ENCODE results near the gene BEX3. TPM values are rescaled to one million over a fixed set of nuclear protein-coding genes. Genes with fewer than 3 reads are reported as not detected.

Gene BEX3
- total and polyA plus RNA-seq, 2 experiments from 2014 or later: 427 to 714 TPM

GRCh38 chrX:103397707-103398106 lies 21.4 kb downstream of the BEX3 start:
- H3K27me3 Mint-ChIP-seq (ENCODE audit: insufficient read depth, low read depth, poor library complexity): peaks cover 3% of the 10 kb centered on the region
- Histone ChIP-seq H3K4me1 (ENCODE audit: insufficient read depth) (no peaks in the 10 kb centered on the region), H3F3A (replicated peaks; ENCODE audit: low read depth) (no peaks in the 10 kb centered on the region), H2AFZ (no peak overlapping the region), H3K79me2 (replicated peaks; ENCODE audit: insufficient read depth) (no peaks in the 10 kb centered on the region), H3K4me3 (no peak overlapping the region), H3K36me3 (ENCODE audit: insufficient read depth) (no peaks in the 10 kb centered on the region), H3K27ac (ENCODE audit: low read depth) (no peak overlapping the region), H3K4me2 (no peak overlapping the region), H3K27me3 (ENCODE audit: insufficient read depth) (peaks cover 23% of the 10 kb centered on the region; the same call in 1 of the 2 replicates), H3K9me2 (ENCODE audit: insufficient read depth) (no peaks in the 10 kb centered on the region), H4K20me1 (replicated peaks; ENCODE audit: insufficient read depth) (no peaks in the 10 kb centered on the region)
- no peak for DNase-seq (ENCODE audit: low spot score)
- H3K4me1 Mint-ChIP-seq: no peaks in the 10 kb centered on the region
- ATAC-seq: no peak
- no peak overlapping the region for H3K4me3 Mint-ChIP-seq
- no peak for TF ChIP-seq ZNF114 (CRISPR knock-in tag; IDR thresholded peaks at IDR 0.05)
- TF ChIP-seq, protein P1, sequence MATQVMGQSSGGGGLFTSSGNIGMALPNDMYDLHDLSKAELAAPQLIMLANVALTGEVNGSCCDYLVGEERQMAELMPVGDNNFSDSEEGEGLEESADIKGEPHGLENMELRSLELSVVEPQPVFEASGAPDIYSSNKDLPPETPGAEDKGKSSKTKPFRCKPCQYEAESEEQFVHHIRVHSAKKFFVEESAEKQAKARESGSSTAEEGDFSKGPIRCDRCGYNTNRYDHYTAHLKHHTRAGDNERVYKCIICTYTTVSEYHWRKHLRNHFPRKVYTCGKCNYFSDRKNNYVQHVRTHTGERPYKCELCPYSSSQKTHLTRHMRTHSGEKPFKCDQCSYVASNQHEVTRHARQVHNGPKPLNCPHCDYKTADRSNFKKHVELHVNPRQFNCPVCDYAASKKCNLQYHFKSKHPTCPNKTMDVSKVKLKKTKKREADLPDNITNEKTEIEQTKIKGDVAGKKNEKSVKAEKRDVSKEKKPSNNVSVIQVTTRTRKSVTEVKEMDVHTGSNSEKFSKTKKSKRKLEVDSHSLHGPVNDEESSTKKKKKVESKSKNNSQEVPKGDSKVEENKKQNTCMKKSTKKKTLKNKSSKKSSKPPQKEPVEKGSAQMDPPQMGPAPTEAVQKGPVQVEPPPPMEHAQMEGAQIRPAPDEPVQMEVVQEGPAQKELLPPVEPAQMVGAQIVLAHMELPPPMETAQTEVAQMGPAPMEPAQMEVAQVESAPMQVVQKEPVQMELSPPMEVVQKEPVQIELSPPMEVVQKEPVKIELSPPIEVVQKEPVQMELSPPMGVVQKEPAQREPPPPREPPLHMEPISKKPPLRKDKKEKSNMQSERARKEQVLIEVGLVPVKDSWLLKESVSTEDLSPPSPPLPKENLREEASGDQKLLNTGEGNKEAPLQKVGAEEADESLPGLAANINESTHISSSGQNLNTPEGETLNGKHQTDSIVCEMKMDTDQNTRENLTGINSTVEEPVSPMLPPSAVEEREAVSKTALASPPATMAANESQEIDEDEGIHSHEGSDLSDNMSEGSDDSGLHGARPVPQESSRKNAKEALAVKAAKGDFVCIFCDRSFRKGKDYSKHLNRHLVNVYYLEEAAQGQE (IDR thresholded peaks at IDR 0.05; ENCODE audit: unreplicated experiment): no peak
- no peak for TF ChIP-seq ETS1 (IDR thresholded peaks at IDR 0.05)
- TF ChIP-seq JUNB (IDR thresholded peaks at IDR 0.05; ENCODE audit: unreplicated experiment): no peak
- TF ChIP-seq ZNF331 (CRISPR knock-in tag; IDR thresholded peaks at IDR 0.05; ENCODE audit: low read depth): no peak
- TF ChIP-seq, protein P2, sequence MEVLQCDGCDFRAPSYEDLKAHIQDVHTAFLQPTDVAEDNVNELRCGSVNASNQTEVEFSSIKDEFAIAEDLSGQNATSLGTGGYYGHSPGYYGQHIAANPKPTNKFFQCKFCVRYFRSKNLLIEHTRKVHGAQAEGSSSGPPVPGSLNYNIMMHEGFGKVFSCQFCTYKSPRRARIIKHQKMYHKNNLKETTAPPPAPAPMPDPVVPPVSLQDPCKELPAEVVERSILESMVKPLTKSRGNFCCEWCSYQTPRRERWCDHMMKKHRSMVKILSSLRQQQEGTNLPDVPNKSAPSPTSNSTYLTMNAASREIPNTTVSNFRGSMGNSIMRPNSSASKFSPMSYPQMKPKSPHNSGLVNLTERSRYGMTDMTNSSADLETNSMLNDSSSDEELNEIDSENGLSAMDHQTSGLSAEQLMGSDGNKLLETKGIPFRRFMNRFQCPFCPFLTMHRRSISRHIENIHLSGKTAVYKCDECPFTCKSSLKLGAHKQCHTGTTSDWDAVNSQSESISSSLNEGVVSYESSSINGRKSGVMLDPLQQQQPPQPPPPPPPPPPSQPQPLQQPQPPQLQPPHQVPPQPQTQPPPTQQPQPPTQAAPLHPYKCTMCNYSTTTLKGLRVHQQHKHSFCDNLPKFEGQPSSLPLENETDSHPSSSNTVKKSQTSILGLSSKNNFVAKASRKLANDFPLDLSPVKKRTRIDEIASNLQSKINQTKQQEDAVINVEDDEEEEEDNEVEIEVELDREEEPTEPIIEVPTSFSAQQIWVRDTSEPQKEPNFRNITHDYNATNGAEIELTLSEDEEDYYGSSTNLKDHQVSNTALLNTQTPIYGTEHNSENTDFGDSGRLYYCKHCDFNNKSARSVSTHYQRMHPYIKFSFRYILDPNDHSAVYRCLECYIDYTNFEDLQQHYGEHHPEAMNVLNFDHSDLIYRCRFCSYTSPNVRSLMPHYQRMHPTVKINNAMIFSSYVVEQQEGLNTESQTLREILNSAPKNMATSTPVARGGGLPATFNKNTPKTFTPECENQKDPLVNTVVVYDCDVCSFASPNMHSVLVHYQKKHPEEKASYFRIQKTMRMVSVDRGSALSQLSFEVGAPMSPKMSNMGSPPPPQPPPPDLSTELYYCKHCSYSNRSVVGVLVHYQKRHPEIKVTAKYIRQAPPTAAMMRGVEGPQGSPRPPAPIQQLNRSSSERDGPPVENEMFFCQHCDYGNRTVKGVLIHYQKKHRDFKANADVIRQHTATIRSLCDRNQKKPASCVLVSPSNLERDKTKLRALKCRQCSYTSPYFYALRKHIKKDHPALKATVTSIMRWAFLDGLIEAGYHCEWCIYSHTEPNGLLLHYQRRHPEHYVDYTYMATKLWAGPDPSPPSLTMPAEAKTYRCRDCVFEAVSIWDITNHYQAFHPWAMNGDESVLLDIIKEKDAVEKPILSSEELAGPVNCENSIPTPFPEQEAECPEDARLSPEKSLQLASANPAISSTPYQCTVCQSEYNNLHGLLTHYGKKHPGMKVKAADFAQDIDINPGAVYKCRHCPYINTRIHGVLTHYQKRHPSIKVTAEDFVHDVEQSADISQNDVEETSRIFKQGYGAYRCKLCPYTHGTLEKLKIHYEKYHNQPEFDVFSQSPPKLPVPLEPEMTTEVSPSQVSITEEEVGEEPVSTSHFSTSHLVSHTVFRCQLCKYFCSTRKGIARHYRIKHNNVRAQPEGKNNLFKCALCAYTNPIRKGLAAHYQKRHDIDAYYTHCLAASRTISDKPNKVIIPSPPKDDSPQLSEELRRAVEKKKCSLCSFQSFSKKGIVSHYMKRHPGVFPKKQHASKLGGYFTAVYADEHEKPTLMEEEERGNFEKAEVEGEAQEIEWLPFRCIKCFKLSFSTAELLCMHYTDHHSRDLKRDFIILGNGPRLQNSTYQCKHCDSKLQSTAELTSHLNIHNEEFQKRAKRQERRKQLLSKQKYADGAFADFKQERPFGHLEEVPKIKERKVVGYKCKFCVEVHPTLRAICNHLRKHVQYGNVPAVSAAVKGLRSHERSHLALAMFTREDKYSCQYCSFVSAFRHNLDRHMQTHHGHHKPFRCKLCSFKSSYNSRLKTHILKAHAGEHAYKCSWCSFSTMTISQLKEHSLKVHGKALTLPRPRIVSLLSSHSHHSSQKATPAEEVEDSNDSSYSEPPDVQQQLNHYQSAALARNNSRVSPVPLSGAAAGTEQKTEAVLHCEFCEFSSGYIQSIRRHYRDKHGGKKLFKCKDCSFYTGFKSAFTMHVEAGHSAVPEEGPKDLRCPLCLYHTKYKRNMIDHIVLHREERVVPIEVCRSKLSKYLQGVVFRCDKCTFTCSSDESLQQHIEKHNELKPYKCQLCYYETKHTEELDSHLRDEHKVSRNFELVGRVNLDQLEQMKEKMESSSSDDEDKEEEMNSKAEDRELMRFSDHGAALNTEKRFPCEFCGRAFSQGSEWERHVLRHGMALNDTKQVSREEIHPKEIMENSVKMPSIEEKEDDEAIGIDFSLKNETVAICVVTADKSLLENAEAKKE (CRISPR knock-in tag; IDR thresholded peaks at IDR 0.05): no peak
- no peak for TF ChIP-seq EZH2phosphoT487 (IDR thresholded peaks at IDR 0.05; ENCODE audit: unreplicated experiment)
- no peak for TF ChIP-seq STAT1 (IDR thresholded peaks at IDR 0.05; ENCODE audit: unreplicated experiment)
- TF ChIP-seq CREB1 (CRISPR knock-in tag; IDR thresholded peaks at IDR 0.05; ENCODE audit: low read depth): no peak
- no peak for TF ChIP-seq EZH2 (IDR thresholded peaks at IDR 0.05; ENCODE audit: low read depth, unreplicated experiment)
- no peak for TF ChIP-seq POLR2AphosphoS5 (IDR thresholded peaks at IDR 0.05; ENCODE audit: low read depth)
- TF ChIP-seq NANOG (IDR thresholded peaks at IDR 0.05; ENCODE audit: borderline replicate concordance): no peak
- TF ChIP-seq, protein P3, sequence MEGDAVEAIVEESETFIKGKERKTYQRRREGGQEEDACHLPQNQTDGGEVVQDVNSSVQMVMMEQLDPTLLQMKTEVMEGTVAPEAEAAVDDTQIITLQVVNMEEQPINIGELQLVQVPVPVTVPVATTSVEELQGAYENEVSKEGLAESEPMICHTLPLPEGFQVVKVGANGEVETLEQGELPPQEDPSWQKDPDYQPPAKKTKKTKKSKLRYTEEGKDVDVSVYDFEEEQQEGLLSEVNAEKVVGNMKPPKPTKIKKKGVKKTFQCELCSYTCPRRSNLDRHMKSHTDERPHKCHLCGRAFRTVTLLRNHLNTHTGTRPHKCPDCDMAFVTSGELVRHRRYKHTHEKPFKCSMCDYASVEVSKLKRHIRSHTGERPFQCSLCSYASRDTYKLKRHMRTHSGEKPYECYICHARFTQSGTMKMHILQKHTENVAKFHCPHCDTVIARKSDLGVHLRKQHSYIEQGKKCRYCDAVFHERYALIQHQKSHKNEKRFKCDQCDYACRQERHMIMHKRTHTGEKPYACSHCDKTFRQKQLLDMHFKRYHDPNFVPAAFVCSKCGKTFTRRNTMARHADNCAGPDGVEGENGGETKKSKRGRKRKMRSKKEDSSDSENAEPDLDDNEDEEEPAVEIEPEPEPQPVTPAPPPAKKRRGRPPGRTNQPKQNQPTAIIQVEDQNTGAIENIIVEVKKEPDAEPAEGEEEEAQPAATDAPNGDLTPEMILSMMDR (conservative IDR thresholded peaks at IDR 0.05; ENCODE audit: low read depth in 2 of 2): no peak
- no peaks in the 10 kb centered on the region for H3K36me3 Mint-ChIP-seq (ENCODE audit: low read depth)
- H3K27ac Mint-ChIP-seq: no peak overlapping the region
- H3K9me3 Mint-ChIP-seq: no peaks in the 10 kb centered on the region

All from GM23338 (cell line).